ENCODE results near the gene B9D1. TPM values are rescaled to one million over a fixed set of nuclear protein-coding genes. Genes with fewer than 3 reads are reported as not detected.

B9D1 gene
- total RNA-seq, 2 donors from 2014 or later = 0.37 to 1.2 TPM

GRCh38 chr17:19296786-19297778 is 65.4 kb downstream of the B9D1 start:
- no peak for DNase-seq
- no peak overlapping the region for H3K4me3 Mint-ChIP-seq
- no peak overlapping the region for H3K27ac Mint-ChIP-seq
- no peaks in the 10 kb centered on the region for H3K4me1 Mint-ChIP-seq
- H3K9me3 ChIP-seq (ENCODE audit: control insufficient read depth, low read length, poor library complexity, severe bottlenecking) = no peaks in the 10 kb centered on the region
- H3K27me3 Mint-ChIP-seq = peaks cover 3% of the 10 kb centered on the region
- ATAC-seq = no peak
- no peaks in the 10 kb centered on the region for H3K36me3 Mint-ChIP-seq (ENCODE audit: low read depth)

GRCh38 chr17:19295473-19296135 is 66.9 kb downstream of the B9D1 start:
- no peak overlapping the region for H3K4me3 Mint-ChIP-seq
- H3K4me1 Mint-ChIP-seq = no peaks in the 10 kb centered on the region
- H3K27me3 Mint-ChIP-seq = peaks cover 9% of the 10 kb centered on the region
- ATAC-seq (no peak), DNase-seq (no peak)
- no peaks in the 10 kb centered on the region for H3K36me3 Mint-ChIP-seq (ENCODE audit: low read depth)
- H3K27ac Mint-ChIP-seq = no peak overlapping the region
- H3K9me3 ChIP-seq (ENCODE audit: control insufficient read depth, low read length, poor library complexity, severe bottlenecking) = no peaks in the 10 kb centered on the region

GRCh38 chr17:19294443-19294842 is 68.1 kb downstream of the B9D1 start:
- no peaks in the 10 kb centered on the region for H3K9me3 ChIP-seq (ENCODE audit: control insufficient read depth, low read length, poor library complexity, severe bottlenecking)
- DNase-seq (no peak), ATAC-seq (no peak)
- H3K27me3 Mint-ChIP-seq = peaks cover 9% of the 10 kb centered on the region
- no peaks in the 10 kb centered on the region for H3K36me3 Mint-ChIP-seq (ENCODE audit: low read depth)
- no peak overlapping the region for H3K4me3 Mint-ChIP-seq
- H3K27ac Mint-ChIP-seq = no peak overlapping the region
- no peaks in the 10 kb centered on the region for H3K4me1 Mint-ChIP-seq

Other genes starting within 250 kb of the B9D1 start
- 10 to 100 TPM; 17.5 to 21.0 TPM for gene GRAPL, start 235.1 kb downstream of the B9D1 start, total RNA-seq
- 1 to 10 TPM; 6.0 to 7.2 TPM for gene EPN2, start 125.4 kb downstream of the B9D1 start, total RNA-seq
- 10 to 100 TPM; 16.7 to 20.3 TPM for gene MAPK7, start 15.8 kb upstream of the B9D1 start, total RNA-seq
- not detected for gene MFAP4, start 24.5 kb upstream of the B9D1 start, total RNA-seq
- under 1 TPM; 0.25 to 0.57 TPM for gene RNF112, start 48.5 kb upstream of the B9D1 start, total RNA-seq
- gene SLC47A1, start 171.1 kb upstream of the B9D1 start, total RNA-seq = not detected